AG10803 (cell line): ENCODE measurements around the gene DIP2C.

Experiments used
- DNase-seq: peaks from one replicate; pipeline ENCODE4 v3.0.0; 2010; ENCODE audit warnings: low read depth
- H3K4me3 ChIP-seq: 2 replicates; pipeline ENCODE4 v1.5.1; 2011; ENCODE audit warnings: mild to moderate bottlenecking, low read length, control low read depth
- TF ChIP-seq, protein P1 (sequence below): conservative IDR thresholded peaks from 2 replicates; pipeline ENCODE4 v1.5.1; 2011; ENCODE audit warnings: mild to moderate bottlenecking, low read length, control low read depth, inconsistent platforms

DIP2C gene

DNA sequence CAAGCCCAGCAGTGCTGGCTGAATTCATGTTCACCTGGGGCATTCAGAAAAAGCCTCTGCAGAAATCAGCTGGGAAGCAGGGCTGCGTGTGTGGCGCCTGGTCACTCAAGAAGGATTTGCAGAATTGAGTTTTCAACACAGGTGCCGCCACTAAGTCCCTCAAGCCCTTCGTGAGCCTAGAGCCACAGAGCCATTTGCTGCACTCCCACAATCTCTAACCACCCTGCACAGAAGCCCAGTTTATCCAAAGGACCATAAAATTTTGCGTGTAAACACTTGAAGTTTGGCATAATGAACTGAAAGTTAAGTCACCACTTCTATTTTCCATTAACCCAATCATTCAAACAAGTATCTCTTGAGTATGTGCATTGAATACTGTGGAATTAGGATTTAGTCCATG lies 136.2 kb downstream of the DIP2C start:
- H3K4me3 ChIP-seq, result no peak overlapping the region
- TF ChIP-seq, protein P1, sequence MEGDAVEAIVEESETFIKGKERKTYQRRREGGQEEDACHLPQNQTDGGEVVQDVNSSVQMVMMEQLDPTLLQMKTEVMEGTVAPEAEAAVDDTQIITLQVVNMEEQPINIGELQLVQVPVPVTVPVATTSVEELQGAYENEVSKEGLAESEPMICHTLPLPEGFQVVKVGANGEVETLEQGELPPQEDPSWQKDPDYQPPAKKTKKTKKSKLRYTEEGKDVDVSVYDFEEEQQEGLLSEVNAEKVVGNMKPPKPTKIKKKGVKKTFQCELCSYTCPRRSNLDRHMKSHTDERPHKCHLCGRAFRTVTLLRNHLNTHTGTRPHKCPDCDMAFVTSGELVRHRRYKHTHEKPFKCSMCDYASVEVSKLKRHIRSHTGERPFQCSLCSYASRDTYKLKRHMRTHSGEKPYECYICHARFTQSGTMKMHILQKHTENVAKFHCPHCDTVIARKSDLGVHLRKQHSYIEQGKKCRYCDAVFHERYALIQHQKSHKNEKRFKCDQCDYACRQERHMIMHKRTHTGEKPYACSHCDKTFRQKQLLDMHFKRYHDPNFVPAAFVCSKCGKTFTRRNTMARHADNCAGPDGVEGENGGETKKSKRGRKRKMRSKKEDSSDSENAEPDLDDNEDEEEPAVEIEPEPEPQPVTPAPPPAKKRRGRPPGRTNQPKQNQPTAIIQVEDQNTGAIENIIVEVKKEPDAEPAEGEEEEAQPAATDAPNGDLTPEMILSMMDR, result no peak
- DNase-seq, result no peak

DNA sequence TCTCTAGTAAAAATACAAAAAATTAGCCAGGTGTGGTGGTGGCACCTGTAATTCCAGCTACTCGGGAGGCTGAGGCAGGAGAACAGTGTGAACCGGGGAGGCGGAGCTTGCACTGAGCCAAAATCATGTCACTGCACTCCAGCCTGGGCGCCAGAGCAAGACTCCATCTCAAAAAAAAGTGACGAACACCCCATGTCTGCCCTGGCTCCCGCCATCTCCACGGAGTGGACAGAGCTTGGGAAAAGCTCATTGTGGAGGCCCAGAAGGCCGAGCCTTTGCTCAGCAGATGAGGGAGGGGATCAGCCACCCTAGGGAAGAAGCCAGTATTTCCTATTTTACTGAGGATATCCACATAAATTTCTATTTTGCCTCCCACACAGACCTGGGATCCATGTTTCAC lies 136.8 kb downstream of the DIP2C start:
- TF ChIP-seq, protein P1, result no peak
- no peak for DNase-seq
- H3K4me3 ChIP-seq, result no peak overlapping the region

DNA sequence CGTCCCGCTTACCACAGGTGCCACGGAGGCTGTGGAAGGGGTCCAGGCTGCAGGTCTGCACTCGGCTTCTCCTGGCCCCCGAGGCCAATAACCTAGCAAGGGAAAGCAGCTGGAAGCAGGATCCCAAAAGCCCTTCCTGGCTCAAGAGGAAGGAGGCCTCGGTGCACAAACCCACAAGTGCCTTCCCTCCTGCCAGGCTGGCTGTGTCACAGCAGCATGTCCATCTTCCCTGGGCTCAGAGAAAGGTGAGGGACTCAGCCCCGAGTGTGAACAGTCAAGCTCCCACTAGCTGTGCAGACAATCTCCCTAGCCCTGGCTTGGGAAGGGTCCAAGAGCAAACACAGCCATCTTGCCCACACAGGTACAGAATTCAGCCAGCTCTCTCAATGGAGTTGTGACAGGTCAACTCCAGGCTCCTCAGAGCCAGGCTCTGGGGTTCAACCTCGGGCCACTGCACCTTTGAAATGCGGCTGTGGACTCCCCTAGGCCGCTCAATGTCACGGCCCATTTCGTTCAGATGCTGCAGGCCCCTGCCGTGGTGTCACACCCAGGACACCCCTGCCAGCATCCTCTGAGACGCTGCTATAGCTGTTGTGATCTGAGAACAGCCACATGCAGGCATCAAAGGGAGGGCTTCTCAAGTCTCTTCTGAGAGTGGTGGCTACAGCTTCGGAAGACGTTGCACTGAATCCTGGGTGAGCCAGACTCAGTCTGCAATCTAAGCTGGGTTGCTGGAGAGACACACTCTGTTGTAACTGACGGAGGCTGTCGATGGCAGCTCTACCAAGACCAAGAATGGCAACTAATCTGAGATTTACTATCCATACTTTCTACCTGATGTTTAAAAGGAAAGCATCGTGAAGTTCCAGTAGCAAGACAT lies 137.9 kb downstream of the DIP2C start:
- DNase-seq, result no peak
- no peak overlapping the region for H3K4me3 ChIP-seq
- TF ChIP-seq, protein P1, result no peak

DNA sequence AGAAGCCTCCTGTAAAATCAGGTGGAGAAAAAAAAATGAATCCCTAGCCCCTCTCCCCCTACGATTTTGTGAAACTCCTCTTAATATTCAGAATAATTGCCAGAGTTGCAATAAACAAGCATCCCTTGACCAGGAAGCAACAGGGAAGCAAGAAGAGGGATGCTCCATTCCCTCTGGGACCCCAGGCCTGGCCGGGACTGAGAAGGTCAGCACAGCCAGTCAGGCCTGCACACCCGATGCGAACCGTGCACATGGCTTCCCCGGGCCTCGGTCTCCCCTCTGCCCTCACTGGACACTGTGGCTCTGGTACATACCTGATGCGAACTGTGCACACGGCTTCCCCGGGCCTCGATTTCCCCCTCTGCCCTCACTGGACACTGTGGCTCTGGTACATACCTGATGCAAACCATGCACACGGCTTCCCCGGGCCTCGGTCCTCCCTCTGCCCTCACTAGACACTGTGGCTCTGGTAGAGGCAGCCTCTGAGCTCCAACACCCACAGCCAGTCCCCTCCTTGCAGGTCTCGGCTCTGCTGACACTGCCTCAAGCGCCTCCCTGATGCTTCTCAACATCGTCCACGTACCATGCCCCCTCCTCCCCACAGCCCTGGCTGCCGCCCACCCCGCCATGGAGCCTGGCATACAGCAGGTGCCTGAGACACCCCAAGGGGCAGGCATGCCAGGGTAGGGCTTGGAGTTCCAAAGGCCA lies 138.6 kb downstream of the DIP2C start:
- TF ChIP-seq, protein P1, result no peak
- DNase-seq, result no peak
- H3K4me3 ChIP-seq, result no peak overlapping the region

DNA sequence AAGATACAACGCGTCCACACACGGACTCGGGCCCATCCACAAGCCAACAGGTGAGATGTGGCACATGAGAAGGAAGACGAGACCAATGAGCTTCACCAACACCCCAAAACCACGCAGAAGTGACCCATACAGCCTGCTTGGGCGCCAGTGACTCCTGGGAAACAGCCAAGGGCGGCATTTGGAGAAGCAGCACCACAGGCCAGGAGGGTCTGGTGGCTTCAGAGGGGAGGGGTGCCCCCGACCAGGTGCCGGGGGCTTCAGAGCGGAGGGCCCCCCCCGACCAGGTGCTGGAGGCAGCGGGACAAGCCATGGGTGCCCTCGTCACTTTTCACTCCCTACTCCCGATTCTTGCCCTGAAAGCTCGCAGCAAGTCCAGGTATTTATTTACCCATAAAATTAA lies 140.1 kb downstream of the DIP2C start:
- H3K4me3 ChIP-seq, result no peak overlapping the region
- TF ChIP-seq, protein P1, result no peak
- no peak for DNase-seq

DNA sequence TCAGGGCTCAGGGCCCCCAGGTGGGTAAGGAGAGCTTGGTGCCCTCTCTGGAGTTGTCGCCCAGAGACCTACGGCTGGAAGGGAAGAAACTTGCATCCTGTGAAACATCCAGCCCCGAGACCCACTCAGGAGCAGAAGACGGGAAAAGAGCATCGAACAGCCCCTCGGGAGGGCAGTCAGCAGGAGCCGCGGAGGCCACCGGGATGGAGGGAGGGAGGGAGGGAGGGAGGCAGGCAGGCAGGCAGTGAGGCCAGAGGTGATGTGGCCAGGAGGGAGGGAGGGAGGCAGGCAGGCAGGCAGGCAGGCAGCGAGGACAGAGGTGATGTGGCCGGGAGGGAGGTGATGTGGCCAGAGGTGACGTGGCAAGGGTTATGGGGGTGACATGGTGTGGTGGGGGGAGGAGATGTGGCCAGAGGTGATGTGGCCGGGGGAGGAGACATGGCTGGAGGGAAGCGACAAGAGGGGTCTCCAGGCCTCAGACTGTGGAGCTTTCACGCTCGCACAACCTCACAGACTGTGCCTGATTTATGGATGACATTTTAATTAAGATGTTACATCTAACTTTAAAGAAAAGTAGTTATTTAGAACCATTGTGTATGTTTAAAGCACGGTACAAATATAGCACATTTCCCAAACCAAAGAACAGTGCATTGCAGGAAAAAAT lies 141.1 kb downstream of the DIP2C start:
- TF ChIP-seq, protein P1, result no peak
- H3K4me3 ChIP-seq, result no peak overlapping the region
- no peak for DNase-seq
